AG08396 (cell line): ENCODE results near the gene RWDD3.

Experiments used
- DNase-seq: peaks from one replicate; pipeline ENCODE4 v3.0.0; 2012; ENCODE audit warnings: low spot score, mixed read lengths

RWDD3 gene

GRCh38 chr1:95230256-95230655, 3.8 kb upstream of the RWDD3 start:
- DNase-seq: no peak

GRCh38 chr1:95230768-95231191, 3.2 kb upstream of the RWDD3 start:
- no peak for DNase-seq

GRCh38 chr1:95232646-95233318, 1.2 kb upstream of the RWDD3 start:
- DNase-seq: peak; percentile 8

GRCh38 chr1:95233319-95233736, 682 bp upstream of the RWDD3 start:
- DNase-seq: peak; percentile 23

GRCh38 chr1:95236784-95237575, 3.0 kb downstream of the RWDD3 start:
- peak; percentile 39 for DNase-seq

GRCh38 chr1:95237981-95238703, 4.1 kb downstream of the RWDD3 start:
- DNase-seq: no peak

GRCh38 chr1:95245029-95245428, 11.0 kb downstream of the RWDD3 start:
- no peak for DNase-seq

- DNase-seq: no peak
Measured at GRCh38 chr1:95246511-95246910, 12.5 kb downstream of the RWDD3 start.

- no peak for DNase-seq
Measured at GRCh38 chr1:95247607-95248006, 13.6 kb downstream of the RWDD3 start.

- DNase-seq: no peak
Measured at GRCh38 chr1:95249916-95250315, 15.9 kb downstream of the RWDD3 start.

- DNase-seq: no peak
Measured at GRCh38 chr1:95252422-95252821, 18.4 kb downstream of the RWDD3 start.

GRCh38 chr1:95254959-95255358, 20.9 kb downstream of the RWDD3 start:
- DNase-seq: no peak

GRCh38 chr1:95255826-95256225, 21.8 kb downstream of the RWDD3 start:
- no peak for DNase-seq

- no peak for DNase-seq
Measured at GRCh38 chr1:95257758-95258157, 23.7 kb downstream of the RWDD3 start.

GRCh38 chr1:95259245-95259644, 25.2 kb downstream of the RWDD3 start:
- DNase-seq: no peak

- no peak for DNase-seq
Measured at GRCh38 chr1:95262913-95263312, 28.9 kb downstream of the RWDD3 start.

GRCh38 chr1:95263450-95263849, 29.4 kb downstream of the RWDD3 start:
- DNase-seq: no peak

- DNase-seq: no peak
Measured at GRCh38 chr1:95265106-95265505, 31.1 kb downstream of the RWDD3 start.

- DNase-seq: no peak
Measured at GRCh38 chr1:95276429-95276828, 42.4 kb downstream of the RWDD3 start.

GRCh38 chr1:95278173-95279006, 44.4 kb downstream of the RWDD3 start:
- DNase-seq: no peak

GRCh38 chr1:95281781-95282517, 47.9 kb downstream of the RWDD3 start:
- DNase-seq: no peak
